HFF-Myc (cell line): ENCODE measurements around the gene RHOBTB3.

Source experiments
- DNase-seq: peaks from one replicate; pipeline ENCODE4 v3.0.0-alpha.2; 2011; ENCODE audit warnings: low read depth; ENCODE audit errors: extremely low read depth
- H3K4me3 ChIP-seq: replicated peaks from 2 replicates; pipeline ENCODE4 v1.5.1; 2011; ENCODE audit warnings: low read depth, mild to moderate bottlenecking, control low read depth, low read length
- CTCF ChIP-seq: IDR thresholded peaks from 2 replicates; pipeline ENCODE4 v1.5.1; 2012; ENCODE audit warnings: mild to moderate bottlenecking, low read depth, low read length, control low read depth; ENCODE audit errors: missing control alignments

The RHOBTB3 gene

GRCh38 chr5:95715799-95716461, 15.2 kb upstream of the RHOBTB3 start:
- H3K4me3 ChIP-seq = no peak overlapping the region
- TF ChIP-seq CTCF = no peak
- DNase-seq = peak; percentile 60

GRCh38 chr5:95717439-95717838, 13.7 kb upstream of the RHOBTB3 start:
- no peak for DNase-seq
- TF ChIP-seq CTCF = no peak
- no peak overlapping the region for H3K4me3 ChIP-seq

- DNase-seq = no peak
- no peak for TF ChIP-seq CTCF
- H3K4me3 ChIP-seq = no peak overlapping the region
Measured at GRCh38 chr5:95718203-95718602, 12.9 kb upstream of the RHOBTB3 start.

- DNase-seq = no peak
- no peak for TF ChIP-seq CTCF
- no peak overlapping the region for H3K4me3 ChIP-seq
Measured at GRCh38 chr5:95718738-95719137, 12.4 kb upstream of the RHOBTB3 start.

GRCh38 chr5:95720094-95720786, 10.9 kb upstream of the RHOBTB3 start:
- no peak for DNase-seq
- H3K4me3 ChIP-seq = no peak overlapping the region
- no peak for TF ChIP-seq CTCF

GRCh38 chr5:95721582-95722295, 9.4 kb upstream of the RHOBTB3 start:
- DNase-seq = no peak
- TF ChIP-seq CTCF = no peak
- H3K4me3 ChIP-seq = no peak overlapping the region
